HL-60 (cell line): ENCODE results near the gene GSTA4.

Experiments
- GABPA ChIP-seq: IDR thresholded peaks from 2 replicates; pipeline ENCODE4 v1.6.1; 2012; ENCODE audit warnings: low read depth
- POLR2AphosphoS5 ChIP-seq: IDR thresholded peaks from 2 replicates; pipeline ENCODE4 v1.6.1; 2012; ENCODE audit warnings: low read depth
- TF ChIP-seq, protein P1 (sequence below): IDR thresholded peaks from one replicate; pipeline ENCODE4 v1.5.1; 2011; ENCODE audit warnings: low read length, control low read depth, inconsistent platforms; ENCODE audit not compliant: insufficient read depth

DNA sequence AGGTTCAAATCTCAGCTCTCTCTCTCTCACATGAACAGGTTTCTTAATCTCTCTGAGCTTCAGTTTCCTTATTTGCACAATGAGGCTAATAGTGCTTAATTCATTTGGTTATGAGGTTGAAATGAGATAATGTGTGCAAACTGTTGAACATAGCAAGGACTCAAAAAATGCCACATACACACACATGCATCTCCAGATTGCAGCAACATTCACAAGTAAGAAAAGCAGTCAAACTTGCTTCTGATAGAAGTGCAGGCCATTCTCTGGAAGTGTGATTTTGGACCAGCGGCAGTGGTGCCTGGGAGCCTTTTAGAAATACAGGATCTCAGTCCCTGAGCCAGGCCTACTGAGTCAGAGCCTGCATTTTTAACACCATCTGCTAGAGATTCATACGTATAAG, 25.7 kb downstream of the GSTA4 start:
- TF ChIP-seq POLR2AphosphoS5 = no peak
- TF ChIP-seq, protein P1, sequence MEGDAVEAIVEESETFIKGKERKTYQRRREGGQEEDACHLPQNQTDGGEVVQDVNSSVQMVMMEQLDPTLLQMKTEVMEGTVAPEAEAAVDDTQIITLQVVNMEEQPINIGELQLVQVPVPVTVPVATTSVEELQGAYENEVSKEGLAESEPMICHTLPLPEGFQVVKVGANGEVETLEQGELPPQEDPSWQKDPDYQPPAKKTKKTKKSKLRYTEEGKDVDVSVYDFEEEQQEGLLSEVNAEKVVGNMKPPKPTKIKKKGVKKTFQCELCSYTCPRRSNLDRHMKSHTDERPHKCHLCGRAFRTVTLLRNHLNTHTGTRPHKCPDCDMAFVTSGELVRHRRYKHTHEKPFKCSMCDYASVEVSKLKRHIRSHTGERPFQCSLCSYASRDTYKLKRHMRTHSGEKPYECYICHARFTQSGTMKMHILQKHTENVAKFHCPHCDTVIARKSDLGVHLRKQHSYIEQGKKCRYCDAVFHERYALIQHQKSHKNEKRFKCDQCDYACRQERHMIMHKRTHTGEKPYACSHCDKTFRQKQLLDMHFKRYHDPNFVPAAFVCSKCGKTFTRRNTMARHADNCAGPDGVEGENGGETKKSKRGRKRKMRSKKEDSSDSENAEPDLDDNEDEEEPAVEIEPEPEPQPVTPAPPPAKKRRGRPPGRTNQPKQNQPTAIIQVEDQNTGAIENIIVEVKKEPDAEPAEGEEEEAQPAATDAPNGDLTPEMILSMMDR = no peak
- TF ChIP-seq GABPA = no peak
